HEK293 (cell line): ENCODE results near the gene YPEL1.

Experiments used
- CTCF ChIA-PET: fragments of 350-600 bp; formaldehyde crosslinking; extraction: SDS; loops from one replicate; lab custom pipeline; 2021; ENCODE audit warnings: antibody characterized with exemption; lab: Yijun Ruan, JAX
- POLR2A ChIA-PET: fragments of 300-600 bp; formaldehyde crosslinking; extraction: SDS; loops from one replicate; lab custom pipeline; 2020; ENCODE audit warnings: antibody characterized with exemption, inconsistent platforms; lab: Yijun Ruan, JAX
- H3K27ac ChIP-seq: fragments of 200-500 bp; sonication (Bioruptor generic); 2 replicates; pipeline ENCODE4 v1.5.1; 2014; ENCODE audit warnings: low read depth, low read length, control low read depth, inconsistent platforms; ENCODE audit errors: extremely low read depth
- H3K36me3 ChIP-seq, 2 experiments: fragments of 200-500 bp in 1 of 2; sonication (Bioruptor generic) in 1 of 2; 1 replicate in 1 of 2; 2 replicates in 1 of 2; pipeline ENCODE4 v1.5.1; 2014 to 2017; ENCODE audit warnings: inconsistent platforms in 2 of 2, low read length in 2 of 2; ENCODE audit not compliant: control insufficient read depth in 2 of 2, insufficient read depth in 1 of 2
- H3K4me1 ChIP-seq: fragments of 200-500 bp; sonication (Bioruptor generic); 2 replicates; pipeline ENCODE4 v1.5.1; 2014; ENCODE audit warnings: mild to moderate bottlenecking, low read length, inconsistent platforms; ENCODE audit not compliant: control insufficient read depth, insufficient read depth
- H3K4me3 ChIP-seq: 2 replicates; pipeline ENCODE4 v1.5.1; 2011; ENCODE audit warnings: low read depth, mild to moderate bottlenecking, control low read depth, low read length, moderate library complexity
- H3K9me3 ChIP-seq: fragments of 200-500 bp; sonication (Bioruptor generic); 2 replicates; pipeline ENCODE4 v1.5.1; 2014; ENCODE audit warnings: low read depth, low read length, inconsistent platforms; ENCODE audit not compliant: control insufficient read depth, insufficient read depth
- BCL11A ChIP-seq: fragments of 450-650 bp; formaldehyde crosslinking; IDR thresholded peaks from 2 replicates; pipeline ENCODE4 v1.5.1; 2016; ENCODE audit warnings: low read depth, missing biosample characterization, missing genetic modification characterization
- GLI2 ChIP-seq: fragments of 450-650 bp; formaldehyde crosslinking; IDR thresholded peaks from 2 replicates; pipeline ENCODE4; 2017; ENCODE audit warnings: missing biosample characterization, missing genetic modification characterization, low read depth, borderline replicate concordance
- GLIS2 ChIP-seq: fragments of 450-650 bp; formaldehyde crosslinking; IDR thresholded peaks from 2 replicates; pipeline ENCODE4 v1.5.1; 2016; ENCODE audit warnings: missing biosample characterization, missing genetic modification characterization
- PRDM2 ChIP-seq: fragments of 450-650 bp; formaldehyde crosslinking; IDR thresholded peaks from 2 replicates; pipeline ENCODE4 v1.5.1; 2016; ENCODE audit warnings: missing biosample characterization, missing genetic modification characterization, borderline replicate concordance
- RBAK ChIP-seq: fragments of 450-650 bp; formaldehyde crosslinking; IDR thresholded peaks from 2 replicates; pipeline ENCODE4 v1.5.1; 2016; ENCODE audit warnings: missing biosample characterization, missing genetic modification characterization
- ZBTB44 ChIP-seq: fragments of 450-650 bp; IDR thresholded peaks from 2 replicates; pipeline ENCODE4 v1.5.1; 2018; ENCODE audit warnings: missing biosample characterization, mild to moderate bottlenecking, missing genetic modification characterization
- ZFP37 ChIP-seq: fragments of 450-650 bp; formaldehyde crosslinking; IDR thresholded peaks from 2 replicates; pipeline ENCODE4 v1.5.1; 2016; ENCODE audit warnings: missing biosample characterization, missing genetic modification characterization
- ZFP69B ChIP-seq: fragments of 450-650 bp; formaldehyde crosslinking; IDR thresholded peaks from 2 replicates; pipeline ENCODE4 v1.5.1; 2016; ENCODE audit warnings: missing biosample characterization, missing genetic modification characterization
- ZNF112 ChIP-seq: fragments of 450-650 bp; formaldehyde crosslinking; IDR thresholded peaks from 2 replicates; pipeline ENCODE4 v1.5.0; 2017; ENCODE audit warnings: missing biosample characterization, missing genetic modification characterization
- ZNF26 ChIP-seq: fragments of 450-650 bp; formaldehyde crosslinking; IDR thresholded peaks from 2 replicates; pipeline ENCODE4 v1.5.1; 2016; ENCODE audit warnings: missing biosample characterization, missing genetic modification characterization
- ZNF302 ChIP-seq: fragments of 450-650 bp; formaldehyde crosslinking; IDR thresholded peaks from 2 replicates; pipeline ENCODE4 v1.5.1; 2016; ENCODE audit warnings: missing biosample characterization, missing genetic modification characterization, low read depth
- ZNF350 ChIP-seq: fragments of 450-650 bp; formaldehyde crosslinking; IDR thresholded peaks from 2 replicates; pipeline ENCODE4 v1.5.0; 2017; ENCODE audit warnings: missing biosample characterization, mild to moderate bottlenecking, missing genetic modification characterization
- ZNF521 ChIP-seq: fragments of 450-650 bp; formaldehyde crosslinking; IDR thresholded peaks from 2 replicates; pipeline ENCODE4 v1.5.1; 2017; ENCODE audit warnings: missing biosample characterization, mild to moderate bottlenecking, missing genetic modification characterization
- ZNF558 ChIP-seq: fragments of 450-650 bp; formaldehyde crosslinking; IDR thresholded peaks from 2 replicates; pipeline ENCODE4 v1.5.1; 2016; ENCODE audit warnings: missing biosample characterization, missing genetic modification characterization
- ZNF571 ChIP-seq: fragments of 450-650 bp; formaldehyde crosslinking; IDR thresholded peaks from 2 replicates; pipeline ENCODE4 v1.5.0; 2017; ENCODE audit warnings: missing biosample characterization, missing genetic modification characterization
- ZNF621 ChIP-seq: fragments of 450-650 bp; formaldehyde crosslinking; IDR thresholded peaks from 2 replicates; pipeline ENCODE4 v1.5.1; 2017; ENCODE audit warnings: missing biosample characterization, missing genetic modification characterization
- ZNF645 ChIP-seq: fragments of 450-650 bp; formaldehyde crosslinking; IDR thresholded peaks from 2 replicates; pipeline ENCODE4; 2016; ENCODE audit warnings: missing biosample characterization, missing genetic modification characterization
- ZNF76 ChIP-seq: fragments of 450-650 bp; formaldehyde crosslinking; IDR thresholded peaks from 2 replicates; pipeline ENCODE4; 2016; ENCODE audit warnings: low read depth, missing biosample characterization, missing genetic modification characterization, borderline replicate concordance
- ZNF792 ChIP-seq: fragments of 450-650 bp; formaldehyde crosslinking; IDR thresholded peaks from 2 replicates; pipeline ENCODE4 v1.5.1; 2016; ENCODE audit warnings: missing biosample characterization, missing genetic modification characterization
- ZXDB ChIP-seq: fragments of 450-650 bp; formaldehyde crosslinking; IDR thresholded peaks from 2 replicates; pipeline ENCODE4 v1.5.1; 2016; ENCODE audit warnings: missing biosample characterization, missing genetic modification characterization
- TF ChIP-seq, protein P1 (sequence below): IDR thresholded peaks from 2 replicates; pipeline ENCODE4 v1.6.1; 2011; ENCODE audit warnings: mild to moderate bottlenecking, low read depth, low read length, borderline replicate concordance
- TF ChIP-seq, protein P2 (sequence below): fragments of 450-650 bp; formaldehyde crosslinking; IDR thresholded peaks from 2 replicates; pipeline ENCODE4 v1.5.1; 2016; ENCODE audit warnings: missing biosample characterization, missing genetic modification characterization
- TF ChIP-seq, protein P3 (sequence below): fragments of 450-650 bp; formaldehyde crosslinking; IDR thresholded peaks from 2 replicates; pipeline ENCODE4 v1.5.1; 2016; ENCODE audit warnings: missing biosample characterization, missing genetic modification characterization

The YPEL1 gene

GRCh38 chr22:21686193-21686608, 49.4 kb downstream of the YPEL1 start (continued):
- TF ChIP-seq PRDM2 (tag by site-specific recombination) (no peak), ZNF571 (tag by site-specific recombination) (no peak), ZNF26 (tag by site-specific recombination) (no peak), ZNF558 (no peak), ZFP37 (tag by site-specific recombination) (no peak), ZNF792 (tag by site-specific recombination) (no peak), ZNF621 (no peak), GLI2 (tag by site-specific recombination) (no peak), BCL11A (tag by site-specific recombination) (no peak), ZXDB (tag by site-specific recombination) (no peak), GLIS2 (tag by site-specific recombination) (no peak), RBAK (tag by site-specific recombination) (no peak), ZFP69B (tag by site-specific recombination) (no peak), ZNF645 (no peak), ZNF350 (no peak)

DNA sequence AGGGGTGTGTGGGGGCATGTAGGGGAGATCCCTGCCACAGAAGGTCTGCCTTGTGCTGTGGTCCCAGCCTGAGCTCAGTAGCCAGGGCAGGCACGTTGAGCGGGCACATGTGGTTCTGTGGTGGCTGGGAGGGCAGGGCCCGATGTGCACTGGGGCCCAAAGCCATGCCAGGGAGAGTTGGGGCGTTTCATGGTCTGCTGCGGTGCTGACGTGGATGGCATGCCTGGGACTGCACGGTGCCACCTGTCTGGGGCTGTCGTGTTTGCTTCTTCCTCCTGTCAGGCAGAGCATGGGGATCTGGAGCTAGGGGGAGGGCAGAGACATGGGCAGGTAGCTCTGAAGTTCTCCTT, 50.5 kb downstream of the YPEL1 start:
- H3K4me3 ChIP-seq: no peak overlapping the region
- H3K36me3 ChIP-seq: peaks cover 0 to 83% of the 10 kb centered on the region in 2 experiments; a peak in 2 of 3 replicates
- no peaks in the 10 kb centered on the region for H3K9me3 ChIP-seq
- ChIA-PET CTCF (interaction anchor here (0.9 kb wide), 1 partner anchor 15 kb away, joined by 4 read pairs; no protein-coding TSS in a partner anchor), POLR2A (no interaction called here)
- H3K4me1 ChIP-seq: no peaks in the 10 kb centered on the region
- no peak overlapping the region for H3K27ac ChIP-seq
- TF ChIP-seq ZNF112 (tag by site-specific recombination) (no peak), ZNF76 (tag by site-specific recombination) (no peak), ZNF521 (tag by site-specific recombination) (no peak), ZNF302 (tag by site-specific recombination) (no peak), ZBTB44 (tag by site-specific recombination) (no peak)
- TF ChIP-seq, protein P1, sequence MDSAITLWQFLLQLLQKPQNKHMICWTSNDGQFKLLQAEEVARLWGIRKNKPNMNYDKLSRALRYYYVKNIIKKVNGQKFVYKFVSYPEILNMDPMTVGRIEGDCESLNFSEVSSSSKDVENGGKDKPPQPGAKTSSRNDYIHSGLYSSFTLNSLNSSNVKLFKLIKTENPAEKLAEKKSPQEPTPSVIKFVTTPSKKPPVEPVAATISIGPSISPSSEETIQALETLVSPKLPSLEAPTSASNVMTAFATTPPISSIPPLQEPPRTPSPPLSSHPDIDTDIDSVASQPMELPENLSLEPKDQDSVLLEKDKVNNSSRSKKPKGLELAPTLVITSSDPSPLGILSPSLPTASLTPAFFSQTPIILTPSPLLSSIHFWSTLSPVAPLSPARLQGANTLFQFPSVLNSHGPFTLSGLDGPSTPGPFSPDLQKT: no peak
- TF ChIP-seq, protein P2, sequence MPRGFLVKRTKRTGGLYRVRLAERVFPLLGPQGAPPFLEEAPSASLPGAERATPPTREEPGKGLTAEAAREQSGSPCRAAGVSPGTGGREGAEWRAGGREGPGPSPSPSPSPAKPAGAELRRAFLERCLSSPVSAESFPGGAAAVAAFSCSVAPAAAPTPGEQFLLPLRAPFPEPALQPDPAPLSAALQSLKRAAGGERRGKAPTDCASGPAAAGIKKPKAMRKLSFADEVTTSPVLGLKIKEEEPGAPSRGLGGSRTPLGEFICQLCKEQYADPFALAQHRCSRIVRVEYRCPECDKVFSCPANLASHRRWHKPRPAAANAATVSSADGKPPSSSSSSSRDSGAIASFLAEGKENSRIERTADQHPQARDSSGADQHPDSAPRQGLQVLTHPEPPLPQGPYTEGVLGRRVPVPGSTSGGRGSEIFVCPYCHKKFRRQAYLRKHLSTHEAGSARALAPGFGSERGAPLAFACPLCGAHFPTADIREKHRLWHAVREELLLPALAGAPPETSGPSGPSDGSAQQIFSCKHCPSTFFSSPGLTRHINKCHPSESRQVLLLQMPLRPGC: no peak
- TF ChIP-seq, protein P3, sequence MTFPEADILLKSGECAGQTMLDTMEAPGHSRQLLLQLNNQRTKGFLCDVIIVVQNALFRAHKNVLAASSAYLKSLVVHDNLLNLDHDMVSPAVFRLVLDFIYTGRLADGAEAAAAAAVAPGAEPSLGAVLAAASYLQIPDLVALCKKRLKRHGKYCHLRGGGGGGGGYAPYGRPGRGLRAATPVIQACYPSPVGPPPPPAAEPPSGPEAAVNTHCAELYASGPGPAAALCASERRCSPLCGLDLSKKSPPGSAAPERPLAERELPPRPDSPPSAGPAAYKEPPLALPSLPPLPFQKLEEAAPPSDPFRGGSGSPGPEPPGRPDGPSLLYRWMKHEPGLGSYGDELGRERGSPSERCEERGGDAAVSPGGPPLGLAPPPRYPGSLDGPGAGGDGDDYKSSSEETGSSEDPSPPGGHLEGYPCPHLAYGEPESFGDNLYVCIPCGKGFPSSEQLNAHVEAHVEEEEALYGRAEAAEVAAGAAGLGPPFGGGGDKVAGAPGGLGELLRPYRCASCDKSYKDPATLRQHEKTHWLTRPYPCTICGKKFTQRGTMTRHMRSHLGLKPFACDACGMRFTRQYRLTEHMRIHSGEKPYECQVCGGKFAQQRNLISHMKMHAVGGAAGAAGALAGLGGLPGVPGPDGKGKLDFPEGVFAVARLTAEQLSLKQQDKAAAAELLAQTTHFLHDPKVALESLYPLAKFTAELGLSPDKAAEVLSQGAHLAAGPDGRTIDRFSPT (tag by site-specific recombination): no peak
